Measurements from ENCODE around the gene SEC24C.
A peak's percentile ranks its signal among the peaks of the same experiment; 100 is the strongest.
"Not testable (repeated sequence)": the region's sequence is repeated elsewhere in the genome, so short reads cannot be mapped to it uniquely, and the experiment has no call there.

The SEC24C gene

DNA sequence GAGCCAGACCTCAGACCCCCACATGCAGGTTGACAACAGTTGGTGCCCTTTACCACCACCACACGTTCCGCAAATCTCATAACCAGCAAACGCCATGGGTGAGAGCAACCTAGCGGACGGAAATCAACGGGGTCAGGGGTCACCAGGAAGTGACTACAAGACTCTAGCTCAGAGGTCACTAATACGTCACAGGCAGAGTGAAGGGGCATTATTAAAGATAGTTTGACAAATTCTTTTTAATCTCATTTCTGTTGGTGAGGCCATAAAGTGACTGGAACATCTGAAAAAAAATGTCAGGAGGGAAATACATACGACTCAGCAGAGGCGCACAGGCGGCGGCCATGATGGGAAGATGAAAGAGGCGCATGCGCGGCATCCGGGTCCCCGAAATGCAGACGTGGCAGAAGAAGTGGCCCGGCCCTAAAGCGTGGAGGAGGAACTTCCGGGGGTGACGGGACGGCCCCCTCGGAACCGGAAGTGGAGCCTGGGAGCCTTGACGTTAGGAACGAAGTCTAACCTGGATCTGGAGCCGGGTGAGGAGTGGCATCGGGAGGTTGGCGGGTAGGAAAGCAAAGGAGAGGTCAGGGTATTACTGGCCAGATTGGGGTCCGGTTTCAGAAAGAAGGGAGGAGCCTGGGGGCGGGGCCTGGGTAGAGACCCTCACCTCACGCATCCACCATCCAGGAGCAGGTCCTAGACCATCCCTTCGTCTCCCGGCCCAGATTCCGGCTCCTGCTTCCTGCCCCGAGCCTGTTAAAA lies at the start of gene SEC24C:
TSS of gene SEC24C (plus strand) at position 468 of the 759 bp plus-strand sequence. CDS start 2,461 bp downstream, outside the sequence.
- DNase-seq, result peak; percentile 92

- not testable (repeated sequence) for DNase-seq
These were observed 48.9 kb upstream of the SEC24C start for GRCh38 chr10:73695302-73695701.

- not testable (repeated sequence) for DNase-seq
These were observed 46.5 kb upstream of the SEC24C start, which contains the start of gene AGAP5 for GRCh38 chr10:73697675-73698159. TSS of gene AGAP5 (minus strand) at chr10:73698109. CDS start at chr10:73697755, 354 bp downstream.

- DNase-seq, result not testable (repeated sequence)
These were observed 45.4 kb upstream of the SEC24C start for GRCh38 chr10:73698819-73699218.

GRCh38 chr10:73703924-73704323 lies 40.2 kb upstream of the SEC24C start:
- not testable (repeated sequence) for DNase-seq

GRCh38 chr10:73705506-73706072 lies 38.6 kb upstream of the SEC24C start:
- not testable (repeated sequence) for DNase-seq

- not testable (repeated sequence) for DNase-seq
These were observed 37.7 kb upstream of the SEC24C start for GRCh38 chr10:73706488-73706887.

DNA sequence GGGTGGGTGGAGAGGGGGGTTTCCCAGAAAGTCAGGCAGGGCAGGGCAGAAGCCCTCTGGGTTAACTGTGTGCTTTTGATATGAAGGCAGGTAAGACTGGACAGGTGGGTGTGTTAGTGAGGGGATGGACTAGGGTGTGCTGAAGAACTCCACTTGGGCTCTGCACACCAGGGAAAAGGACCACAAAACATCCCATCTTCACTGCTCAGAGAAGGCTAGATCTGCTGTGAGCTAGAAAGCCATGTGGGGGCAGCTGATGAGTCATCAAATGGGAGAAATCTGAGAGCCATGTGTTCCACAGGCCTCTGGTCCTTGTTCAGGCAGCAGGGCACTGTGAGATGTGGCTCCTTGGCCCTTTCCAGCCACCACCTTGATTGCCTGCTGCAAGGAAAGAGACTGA lies 36.5 kb upstream of the SEC24C start:
- not testable (repeated sequence) for DNase-seq

DNA sequence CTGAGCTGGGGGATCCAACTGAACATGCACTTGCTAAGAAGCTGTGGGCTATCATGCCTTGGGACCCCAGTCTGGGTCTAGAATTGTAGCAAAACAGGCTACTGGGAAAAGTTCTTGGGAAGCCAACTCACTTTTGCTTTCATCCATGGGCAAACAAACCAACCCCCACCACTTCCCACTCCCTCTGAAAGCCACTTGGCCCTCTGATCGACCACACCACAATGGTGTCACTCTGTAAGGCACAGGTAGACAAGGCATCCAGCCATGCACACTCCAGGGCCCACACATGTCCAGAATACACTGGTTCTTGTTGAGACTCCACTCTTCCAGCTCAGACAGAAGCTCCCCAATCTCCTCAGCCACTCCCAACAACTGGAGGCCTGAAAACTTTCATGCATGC lies 36.0 kb upstream of the SEC24C start:
- not testable (repeated sequence) for DNase-seq

DNA sequence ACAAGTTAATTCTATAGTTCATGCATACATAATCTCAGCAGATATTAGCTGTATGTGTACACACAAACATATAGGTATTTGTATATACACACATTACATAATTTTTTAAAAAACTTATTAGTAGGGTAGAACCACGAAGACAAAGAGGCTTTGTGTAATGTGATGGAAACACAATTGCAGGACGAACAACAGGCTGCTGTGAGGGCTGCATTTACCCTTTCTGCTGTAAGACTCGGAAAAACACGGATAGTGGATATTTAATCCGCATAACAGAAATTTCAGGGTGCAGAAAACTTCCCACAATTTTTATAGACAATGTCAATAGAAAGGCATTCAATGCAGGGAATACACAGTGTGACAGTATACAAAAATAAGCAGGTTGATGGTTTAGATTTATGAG lies 32.5 kb upstream of the SEC24C start:
- not testable (repeated sequence) for DNase-seq

DNA sequence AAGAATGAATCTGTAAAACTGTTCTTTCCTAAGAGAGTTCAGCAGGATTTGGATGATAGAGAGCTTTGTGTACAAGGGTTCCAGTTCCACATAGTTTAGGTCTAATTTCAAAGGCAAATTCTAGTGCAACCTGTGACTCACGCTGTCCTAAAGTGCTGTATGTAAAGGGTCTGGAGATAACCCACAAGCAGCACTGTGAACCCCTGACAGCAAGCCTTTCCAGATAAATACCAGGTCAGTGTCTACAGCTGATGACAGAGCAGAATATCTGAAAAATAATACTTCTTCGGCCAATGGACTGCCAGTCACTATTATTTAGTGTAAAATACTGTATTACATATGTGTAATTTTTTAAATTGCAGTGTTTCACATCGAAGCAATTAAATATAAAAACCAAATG lies 30.3 kb upstream of the SEC24C start:
- not testable (repeated sequence) for DNase-seq

GRCh38 chr10:73714483-73714882 lies 29.7 kb upstream of the SEC24C start:
- DNase-seq, result not testable (repeated sequence)

GRCh38 chr10:73715179-73716156 lies 28.7 kb upstream of the SEC24C start:
- DNase-seq, result not testable (repeated sequence)

DNA sequence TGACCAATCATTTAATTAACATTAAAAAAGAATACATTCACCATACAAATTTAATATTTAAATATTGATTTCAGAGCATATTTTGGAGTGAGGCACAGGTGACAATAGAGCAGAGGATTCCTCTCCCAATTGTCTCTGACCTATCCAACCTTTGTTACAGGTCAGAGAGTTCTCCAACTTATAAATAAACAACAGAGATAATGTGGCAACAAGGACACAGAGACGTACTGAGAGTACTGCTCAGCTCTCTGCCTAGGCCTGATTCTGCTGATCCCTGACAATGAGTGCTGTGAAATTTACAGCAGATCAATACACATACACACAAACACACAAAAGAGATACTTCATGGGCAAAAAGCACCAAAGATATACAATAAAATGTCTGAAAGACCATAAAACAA lies 27.9 kb upstream of the SEC24C start:
- no peak for DNase-seq

DNA sequence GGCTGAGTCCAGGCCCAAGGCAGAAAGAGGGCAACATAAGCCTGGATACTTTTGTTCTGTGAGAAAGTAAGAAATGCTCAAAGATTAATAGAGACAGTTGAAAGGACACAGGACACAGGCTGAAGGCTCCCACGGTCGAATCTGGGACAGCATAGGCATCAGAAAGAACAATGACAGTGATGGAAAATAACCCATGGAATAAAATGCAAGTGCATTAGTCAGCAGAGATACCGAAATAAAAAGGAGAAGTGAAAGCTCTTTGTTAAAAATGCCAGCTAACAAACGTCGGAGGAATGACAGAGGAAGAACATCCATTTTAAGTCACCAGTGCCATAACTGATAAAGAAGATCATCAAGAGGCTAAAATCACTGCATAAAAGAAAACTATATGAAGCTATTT lies 26.6 kb upstream of the SEC24C start:
- DNase-seq, result no peak

DNA sequence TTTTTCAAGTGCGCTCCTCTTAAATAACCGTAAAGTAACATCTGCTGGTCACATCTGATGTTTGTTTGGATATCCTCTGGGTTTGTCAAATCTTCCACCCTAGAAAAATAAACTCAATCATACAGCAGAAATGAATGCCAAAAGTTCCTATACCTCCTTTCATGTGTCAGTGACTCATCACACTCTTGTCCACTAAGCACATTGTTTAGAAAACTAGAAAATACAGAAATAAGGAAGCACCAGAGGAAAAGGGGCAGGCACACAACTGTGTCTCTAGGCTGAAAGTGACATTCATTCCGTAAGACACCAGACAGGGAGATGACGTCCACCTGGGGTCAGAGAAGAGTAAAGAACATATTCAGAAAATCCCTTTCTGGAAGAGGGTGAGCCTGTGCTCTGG lies 23.6 kb upstream of the SEC24C start:
- not testable (repeated sequence) for DNase-seq

DNA sequence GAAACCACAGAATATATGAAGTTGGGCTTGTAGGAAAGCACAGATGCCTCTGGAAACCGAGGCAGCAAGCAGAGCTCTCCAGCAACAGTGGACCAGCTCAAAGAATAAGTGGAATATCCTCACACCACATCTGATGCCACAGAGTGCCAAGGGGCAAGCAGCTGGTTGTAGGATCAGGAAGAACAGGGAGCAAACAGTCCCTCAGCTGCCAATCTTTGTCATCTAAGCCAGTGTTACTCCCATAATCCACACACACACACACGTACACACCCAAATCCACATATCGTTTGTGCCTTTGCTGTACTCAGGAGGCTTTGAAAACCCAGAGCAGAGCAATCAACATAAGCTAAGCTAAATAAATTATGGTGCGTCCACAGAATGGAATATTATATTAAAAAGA lies 20.7 kb upstream of the SEC24C start:
- no peak for DNase-seq

DNA sequence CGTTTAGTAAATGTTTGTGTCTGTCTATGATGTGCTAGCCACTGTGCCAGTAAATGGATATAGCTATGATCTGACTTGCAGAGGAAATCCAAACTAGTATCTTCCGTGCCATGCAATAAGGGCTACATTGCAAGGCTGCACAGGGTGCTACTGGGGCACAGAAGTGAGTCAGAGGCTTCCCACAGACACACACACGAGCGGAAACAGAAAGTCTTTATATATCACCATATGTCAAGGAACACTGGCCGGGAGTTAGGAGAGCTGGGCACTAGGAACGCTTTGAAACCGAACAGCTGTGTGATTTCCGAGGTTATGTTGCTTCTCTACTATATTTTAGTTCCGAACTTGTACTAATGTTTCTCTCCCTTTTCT lies 14.4 kb upstream of the SEC24C start:
- DNase-seq, result not testable (repeated sequence)

GRCh38 chr10:73730153-73730906 lies 13.8 kb upstream of the SEC24C start:
- peak; percentile 86 for DNase-seq

GRCh38 chr10:73731588-73732375 lies 12.4 kb upstream of the SEC24C start:
- DNase-seq, result no peak

DNA sequence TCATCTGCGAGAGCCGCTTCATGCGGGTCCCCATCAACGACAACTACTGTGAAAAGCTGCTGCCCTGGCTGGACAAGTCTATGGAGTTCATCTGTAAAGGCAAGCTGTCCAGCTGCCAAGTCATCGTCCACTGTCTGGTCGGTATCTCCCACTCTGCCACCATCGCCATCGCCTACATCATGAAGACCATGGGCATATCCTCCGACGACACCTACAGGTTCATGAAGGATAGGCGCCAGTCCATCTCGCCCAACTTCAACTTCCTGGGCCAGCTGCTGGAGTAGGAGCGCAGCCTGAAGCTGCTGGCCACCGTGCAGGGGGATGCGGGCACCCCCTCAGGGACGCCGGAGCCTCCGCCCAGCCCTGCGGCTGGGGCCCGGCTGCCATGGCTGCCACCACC lies 11.7 kb upstream of the SEC24C start:
- DNase-seq, result no peak

Measured in NCI-H774 (cell line).